Smooth muscle cell of the umbilical artery (primary cell): ENCODE measurements around the gene HMGXB4. TPM values are rescaled to one million over a fixed set of nuclear protein-coding genes. Genes with fewer than 3 reads are reported as not detected.

Source experiments
- total RNA-seq: library from RNA; depleted of rRNA; stranded (reverse); fragments of >200 nt; gene quantifications from 2 replicates; pipeline ENCODE4 v1.2.3, GENCODE V29; 2014

Gene HMGXB4
- total RNA-seq = 17.5 and 23.7 TPM in 2 replicates

GRCh38 chr22:35257321-35258190 is at the start of gene HMGXB4:
TSS of gene HMGXB4 (plus strand) at chr22:35257493. CDS start at chr22:35262391, 4,898 bp downstream.

GRCh38 chr22:35299673-35300499 is 42.6 kb downstream of the HMGXB4 start, which contains the start of gene TOM1:
TSS of gene TOM1 (plus strand) at chr22:35299894. CDS start at chr22:35299929, 35 bp downstream.

Other genes with a start within 250 kb of the HMGXB4 start
- gene ISX, start 191.3 kb upstream of the HMGXB4 start, total RNA-seq = not detected in 2 replicates
- gene TOM1, start 42.4 kb downstream of the HMGXB4 start, total RNA-seq = 40.9 and 81.4 TPM in 2 replicates
- gene HMOX1, start 123.6 kb downstream of the HMGXB4 start, total RNA-seq = 60.9 and 90.2 TPM in 2 replicates
- gene MCM5, start 142.6 kb downstream of the HMGXB4 start, total RNA-seq = 6.5 and 35.5 TPM in 2 replicates